Activated T-cell treated with anti-CD3 and anti-CD28 coated beads, Interleukin-2, amount 50 U/mL, for 4 hours (primary cell): Measurements from ENCODE around the gene NAIF1. TPM values are rescaled to one million over a fixed set of nuclear protein-coding genes. Genes with fewer than 3 reads are reported as not detected.

ENCODE experiments used
- ATAC-seq, 2 donors: fragments of 200-7000 bp; cut with Tn5 transposase; one replicate each; pipeline ENCODE4 v1.10.0; 2021
- DNase-seq: peaks from one replicate; pipeline ENCODE4 v3.0.0-alpha.2; 2020
- H3K27me3 Mint-ChIP-seq: one replicate; pipeline ENCODE4 v1.8.0; 2021; ENCODE audit warnings: low read depth, mixed read lengths
- H3K36me3 Mint-ChIP-seq: one replicate; pipeline ENCODE4 v1.8.0; 2022; ENCODE audit warnings: mixed read lengths; ENCODE audit not compliant: insufficient read depth
- H3K4me1 Mint-ChIP-seq: one replicate; pipeline ENCODE4 v1.8.0; 2021; ENCODE audit warnings: low read depth, mixed read lengths
- H3K4me3 Mint-ChIP-seq: one replicate; pipeline ENCODE4 v1.8.0; 2021; ENCODE audit warnings: mild to moderate bottlenecking, moderate library complexity, mixed read lengths
- H3K9me3 Mint-ChIP-seq: one replicate; pipeline ENCODE4 v1.8.0; 2021; ENCODE audit warnings: mixed read lengths
- total RNA-seq, 3 donors: library from RNA; stranded (reverse); gene quantifications; one replicate each; pipeline ENCODE4 v1.2.1, GENCODE V29; 2021

Gene NAIF1
- total RNA-seq, 3 donors from 2014 or later, result 9.5 to 11.2 (median 9.7) TPM

DNA sequence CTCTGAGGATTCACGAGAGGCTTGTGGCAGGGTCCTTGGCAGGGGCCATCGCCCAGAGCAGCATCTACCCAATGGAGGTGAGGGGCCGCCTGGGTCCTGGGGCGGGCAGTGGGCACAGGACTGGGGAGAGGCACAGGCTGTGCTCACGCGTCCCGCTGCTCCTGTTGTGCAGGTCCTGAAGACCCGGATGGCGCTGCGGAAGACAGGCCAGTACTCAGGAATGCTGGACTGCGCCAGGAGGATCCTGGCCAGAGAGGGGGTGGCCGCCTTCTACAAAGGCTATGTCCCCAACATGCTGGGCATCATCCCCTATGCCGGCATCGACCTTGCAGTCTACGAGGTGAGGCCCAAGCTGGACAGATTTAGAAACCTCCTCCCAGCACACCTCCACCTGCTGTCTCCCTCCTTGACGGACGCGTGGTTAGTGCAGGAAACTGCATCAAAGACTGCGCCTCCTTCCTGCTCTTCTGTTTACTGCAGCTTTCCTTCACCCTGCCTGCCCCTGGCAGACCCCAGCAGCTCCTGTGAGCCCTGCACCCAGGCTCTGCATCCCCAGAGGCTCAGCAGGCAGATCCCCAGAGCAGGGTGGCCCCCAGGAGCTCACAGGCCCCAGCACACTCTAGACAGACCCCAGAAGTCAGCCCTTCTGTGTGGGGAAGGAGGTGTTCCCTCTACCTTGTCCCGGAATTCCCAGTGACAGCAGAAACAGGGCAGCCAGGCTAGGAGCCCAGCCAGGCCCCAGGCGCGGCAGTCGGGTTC is 39.2 kb upstream of the NAIF1 start:
- H3K27me3 Mint-ChIP-seq, result no peaks in the 10 kb centered on the region
- no peak overlapping the region for H3K4me3 Mint-ChIP-seq
- ATAC-seq (peak in 1 of 2 donors; percentile 8), DNase-seq (no peak)
- no peaks in the 10 kb centered on the region for H3K9me3 Mint-ChIP-seq
- H3K4me1 Mint-ChIP-seq, result peaks cover 17% of the 10 kb centered on the region
- peaks cover 32% of the 10 kb centered on the region for H3K36me3 Mint-ChIP-seq

DNA sequence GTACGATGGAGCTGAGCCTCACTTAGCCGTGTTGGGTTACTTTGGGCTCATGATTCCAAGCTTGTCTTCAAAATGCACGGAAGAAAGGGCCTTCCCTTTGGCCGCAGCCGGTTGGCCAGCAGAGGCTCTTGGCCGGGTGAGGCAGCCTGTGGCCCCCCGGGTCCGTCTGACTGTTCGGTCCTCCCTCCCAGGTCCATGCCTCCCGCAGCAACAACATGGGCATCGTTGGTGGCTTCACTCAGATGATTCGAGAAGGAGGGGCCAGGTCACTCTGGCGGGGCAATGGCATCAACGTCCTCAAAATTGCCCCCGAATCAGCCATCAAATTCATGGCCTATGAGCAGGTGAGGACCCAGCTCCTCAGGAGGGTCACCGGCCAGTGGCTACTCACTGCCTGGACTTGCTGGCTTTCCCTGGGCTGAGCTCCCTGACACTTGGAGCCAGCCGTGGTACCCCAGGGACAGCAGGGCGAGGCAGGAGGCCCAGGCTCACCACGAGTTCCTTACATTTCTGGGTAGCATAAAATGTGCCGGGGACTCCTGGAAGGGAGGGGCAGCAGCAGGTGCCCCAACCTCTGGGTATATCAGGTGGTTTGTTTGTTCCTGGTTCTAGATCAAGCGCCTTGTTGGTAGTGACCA is 38.5 kb upstream of the NAIF1 start:
- no peak for DNase-seq
- Mint-ChIP-seq H3K27me3 (no peaks in the 10 kb centered on the region), H3K4me3 (no peak overlapping the region), H3K9me3 (no peaks in the 10 kb centered on the region), H3K4me1 (peaks cover 19% of the 10 kb centered on the region), H3K36me3 (peaks cover 36% of the 10 kb centered on the region)
- ATAC-seq, result no peak

DNA sequence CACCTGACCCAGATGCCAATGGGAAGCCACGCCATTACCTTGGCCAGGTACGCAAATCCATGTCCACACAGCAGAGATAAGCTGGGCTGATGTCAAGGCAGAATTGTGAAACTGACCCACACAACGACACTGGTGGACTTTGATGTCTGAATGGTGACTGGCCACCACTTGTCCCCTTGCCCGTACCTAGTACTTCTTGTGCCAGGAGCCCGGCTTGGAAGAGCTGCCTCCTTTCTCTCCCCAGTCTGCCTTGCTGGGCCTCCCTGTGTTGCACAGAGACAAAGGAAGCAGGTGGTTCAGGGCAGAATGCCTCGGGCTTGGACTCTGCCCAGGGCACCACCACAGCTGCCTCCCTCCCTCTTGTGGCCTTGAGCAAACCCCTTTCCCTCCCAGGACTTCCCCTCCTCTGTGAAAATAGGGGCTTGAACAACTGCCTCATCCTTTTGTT is 37.1 kb upstream of the NAIF1 start:
- Mint-ChIP-seq H3K36me3 (peaks cover 31% of the 10 kb centered on the region), H3K9me3 (no peaks in the 10 kb centered on the region), H3K27me3 (no peaks in the 10 kb centered on the region), H3K4me1 (peaks cover 29% of the 10 kb centered on the region), H3K4me3 (no peak overlapping the region)
- no peak for DNase-seq
- no peak for ATAC-seq

DNA sequence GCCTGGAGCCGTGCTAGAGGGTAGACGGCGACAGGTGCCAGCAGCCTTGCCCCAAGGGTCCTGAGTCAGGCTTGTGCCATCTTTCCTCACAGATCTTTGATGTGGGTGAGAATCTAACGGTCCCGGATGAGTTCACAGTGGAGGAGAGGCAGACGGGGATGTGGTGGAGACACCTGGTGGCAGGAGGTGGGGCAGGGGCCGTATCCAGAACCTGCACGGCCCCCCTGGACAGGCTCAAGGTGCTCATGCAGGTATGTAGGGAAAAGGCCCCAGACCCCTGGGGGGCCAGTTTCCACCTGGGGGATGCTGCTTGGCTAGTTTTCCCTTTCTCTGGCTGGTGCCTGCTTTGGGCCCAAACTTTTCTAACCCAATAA is 36.5 kb upstream of the NAIF1 start:
- H3K36me3 Mint-ChIP-seq, result peaks cover 27% of the 10 kb centered on the region
- H3K27me3 Mint-ChIP-seq, result no peaks in the 10 kb centered on the region
- H3K4me1 Mint-ChIP-seq, result peaks cover 35% of the 10 kb centered on the region
- ATAC-seq (peak; percentile 68 to 71), DNase-seq (peak; percentile 33)
- H3K9me3 Mint-ChIP-seq, result no peaks in the 10 kb centered on the region
- H3K4me3 Mint-ChIP-seq, result no peak overlapping the region

DNA sequence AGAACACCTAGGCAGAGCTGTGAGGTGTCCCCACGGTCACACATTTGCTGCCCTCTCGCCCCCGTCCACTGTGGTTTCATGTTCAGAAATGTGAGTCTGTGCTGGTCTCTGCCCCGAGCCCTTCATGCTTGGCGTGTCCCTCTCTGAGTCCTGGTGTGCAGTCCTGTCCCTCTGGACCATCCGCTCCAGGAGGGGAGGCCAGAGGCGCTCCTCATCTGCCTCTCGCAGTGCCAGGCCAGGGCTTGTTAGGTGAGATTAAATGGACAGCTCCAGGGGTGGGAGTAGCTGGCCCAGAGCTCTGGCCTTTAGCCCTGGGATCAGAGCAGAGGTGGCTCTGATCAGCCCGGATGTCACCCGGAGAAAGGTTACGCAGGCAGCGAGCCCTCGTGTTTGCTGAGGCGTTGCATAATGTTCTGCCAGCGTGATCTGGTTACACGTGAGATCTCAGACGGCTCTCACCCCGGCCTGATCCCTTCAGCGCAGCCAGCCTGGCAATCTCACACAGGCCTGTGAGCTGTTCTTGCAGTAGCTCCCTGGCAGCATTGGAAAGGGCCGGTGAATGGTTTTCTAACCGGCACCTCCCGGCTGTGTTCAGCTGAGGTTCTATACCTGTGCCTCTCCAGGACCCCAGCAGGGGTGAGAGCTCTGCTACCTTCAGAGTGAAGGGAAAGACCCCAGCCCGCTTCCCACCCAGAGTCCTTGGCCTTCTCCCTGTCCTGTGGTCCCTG is 35.9 kb upstream of the NAIF1 start:
- ATAC-seq (peak in 1 of 2 donors; percentile 2), DNase-seq (no peak)
- H3K9me3 Mint-ChIP-seq, result no peaks in the 10 kb centered on the region
- no peaks in the 10 kb centered on the region for H3K27me3 Mint-ChIP-seq
- H3K4me3 Mint-ChIP-seq, result no peak overlapping the region
- peaks cover 25% of the 10 kb centered on the region for H3K36me3 Mint-ChIP-seq
- peaks cover 40% of the 10 kb centered on the region for H3K4me1 Mint-ChIP-seq

DNA sequence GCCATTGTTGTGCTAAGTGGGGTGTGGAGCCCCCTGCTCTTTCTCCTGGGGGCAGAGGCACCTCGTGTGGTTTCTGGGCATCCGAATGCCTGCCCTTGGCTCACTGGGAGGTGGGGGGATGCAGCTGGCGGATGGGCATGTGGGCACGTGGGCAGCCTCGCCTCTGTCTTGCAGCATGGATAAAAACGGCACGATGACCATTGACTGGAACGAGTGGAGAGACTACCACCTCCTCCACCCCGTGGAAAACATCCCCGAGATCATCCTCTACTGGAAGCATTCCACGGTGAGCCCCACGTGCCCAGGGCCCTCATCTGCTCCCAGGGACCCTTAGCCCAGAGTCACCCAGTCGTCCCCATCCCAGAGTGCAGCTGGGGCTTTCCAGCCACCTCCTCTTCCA is 35.1 kb upstream of the NAIF1 start:
- Mint-ChIP-seq H3K36me3 (peaks cover 21% of the 10 kb centered on the region), H3K9me3 (no peaks in the 10 kb centered on the region), H3K27me3 (no peaks in the 10 kb centered on the region), H3K4me3 (no peak overlapping the region), H3K4me1 (peaks cover 47% of the 10 kb centered on the region)
- no peak for ATAC-seq
- no peak for DNase-seq

DNA sequence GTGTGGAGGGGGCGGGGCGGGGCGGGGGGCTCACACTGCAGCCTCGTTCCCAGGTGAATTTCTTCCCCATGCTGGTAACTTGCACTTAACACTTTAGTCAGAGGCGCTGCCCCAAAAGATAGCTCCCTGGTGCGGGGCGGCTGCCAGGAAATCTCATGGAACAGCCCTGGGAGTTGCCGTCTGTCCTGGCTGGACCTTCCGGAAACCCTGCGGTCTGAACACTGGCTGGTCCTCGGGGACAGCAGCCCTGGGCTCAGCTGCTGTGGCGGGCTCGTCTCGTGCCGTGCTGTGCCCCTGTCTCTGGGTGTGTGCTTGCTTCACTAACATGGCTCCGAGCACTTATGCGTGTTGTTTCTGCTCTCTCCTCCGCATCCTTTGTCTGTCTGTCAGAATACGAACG is 34.6 kb upstream of the NAIF1 start:
- Mint-ChIP-seq H3K27me3 (no peaks in the 10 kb centered on the region), H3K4me1 (peaks cover 52% of the 10 kb centered on the region), H3K4me3 (no peak overlapping the region), H3K36me3 (peaks cover 21% of the 10 kb centered on the region), H3K9me3 (no peaks in the 10 kb centered on the region)
- ATAC-seq, result no peak
- DNase-seq, result no peak

DNA sequence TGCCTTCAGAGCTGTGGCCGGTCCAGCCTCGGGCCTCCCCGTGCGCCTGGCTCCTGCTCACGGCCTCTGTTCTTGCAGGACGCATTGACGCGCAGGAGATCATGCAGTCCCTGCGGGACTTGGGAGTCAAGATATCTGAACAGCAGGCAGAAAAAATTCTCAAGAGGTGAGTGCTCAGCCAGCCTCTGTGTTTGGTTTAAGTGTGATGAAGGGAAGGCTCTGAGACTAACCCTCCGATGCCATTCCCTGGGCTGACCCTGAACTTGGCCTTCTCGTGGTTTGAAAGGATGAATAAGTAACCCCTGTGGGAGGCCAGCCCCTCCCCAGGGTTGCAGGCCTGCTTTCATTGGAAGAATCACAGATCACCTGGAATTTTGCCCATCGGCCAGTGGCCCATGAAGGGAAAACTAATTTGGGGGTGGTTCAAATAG is 34.1 kb upstream of the NAIF1 start:
- Mint-ChIP-seq H3K4me3 (no peak overlapping the region), H3K27me3 (no peaks in the 10 kb centered on the region), H3K4me1 (peaks cover 53% of the 10 kb centered on the region), H3K9me3 (no peaks in the 10 kb centered on the region), H3K36me3 (peaks cover 18% of the 10 kb centered on the region)
- DNase-seq (no peak), ATAC-seq (no peak)

DNA sequence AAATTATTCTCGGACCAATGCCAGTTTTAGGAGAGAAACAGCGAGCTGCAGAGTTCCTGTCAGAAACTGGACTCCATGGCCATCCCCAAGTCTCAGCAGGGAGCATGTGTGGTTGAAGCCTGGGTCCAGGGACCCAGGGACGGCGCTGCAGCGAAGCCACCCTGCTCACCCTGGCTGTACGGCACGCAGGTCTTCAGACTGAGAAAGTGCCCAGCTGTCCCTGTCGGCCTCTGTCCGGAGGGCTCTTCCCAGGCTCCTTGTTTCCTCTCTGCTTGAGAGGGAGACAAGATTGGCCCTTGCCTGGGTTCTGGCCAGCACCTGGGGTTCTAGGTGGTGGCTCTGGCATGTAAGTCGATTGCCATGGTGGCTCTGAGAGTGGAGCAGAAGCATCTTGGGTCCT is 33.5 kb upstream of the NAIF1 start:
- H3K4me1 Mint-ChIP-seq, result peaks cover 53% of the 10 kb centered on the region
- no peaks in the 10 kb centered on the region for H3K27me3 Mint-ChIP-seq
- ATAC-seq (no peak), DNase-seq (no peak)
- peaks cover 18% of the 10 kb centered on the region for H3K36me3 Mint-ChIP-seq
- no peak overlapping the region for H3K4me3 Mint-ChIP-seq
- H3K9me3 Mint-ChIP-seq, result no peaks in the 10 kb centered on the region

DNA sequence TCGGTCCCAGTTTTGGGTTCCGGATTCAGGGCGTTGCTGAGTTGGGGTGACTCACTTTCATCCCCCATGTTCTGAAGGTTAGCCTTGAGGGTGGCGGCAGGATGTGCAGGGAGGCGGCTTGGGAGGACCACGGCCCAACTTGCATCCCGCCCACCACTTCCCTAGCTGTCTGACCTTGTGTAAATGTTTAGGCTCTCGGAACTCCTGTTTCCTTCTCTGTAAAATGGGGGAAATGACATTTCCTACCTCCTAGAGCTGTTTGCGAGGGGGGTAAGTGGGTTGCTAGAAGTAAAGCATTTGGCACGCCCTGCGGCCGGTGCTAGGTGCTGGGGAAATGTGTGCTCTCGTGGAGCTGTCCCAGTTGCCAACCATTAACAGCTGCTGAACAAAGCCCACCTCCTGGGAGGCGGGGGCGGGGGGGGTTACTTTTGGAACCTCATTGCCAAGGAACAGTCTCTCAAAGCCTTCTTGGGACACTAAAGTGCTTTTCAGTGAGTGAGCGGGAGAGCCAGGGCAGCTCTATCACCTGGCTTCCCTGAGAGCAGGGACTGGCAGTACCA is 32.9 kb upstream of the NAIF1 start:
- H3K4me1 Mint-ChIP-seq, result peaks cover 59% of the 10 kb centered on the region
- H3K36me3 Mint-ChIP-seq, result peaks cover 18% of the 10 kb centered on the region
- no peaks in the 10 kb centered on the region for H3K9me3 Mint-ChIP-seq
- H3K4me3 Mint-ChIP-seq, result no peak overlapping the region
- ATAC-seq, result no peak
- no peak for DNase-seq
- no peaks in the 10 kb centered on the region for H3K27me3 Mint-ChIP-seq

DNA sequence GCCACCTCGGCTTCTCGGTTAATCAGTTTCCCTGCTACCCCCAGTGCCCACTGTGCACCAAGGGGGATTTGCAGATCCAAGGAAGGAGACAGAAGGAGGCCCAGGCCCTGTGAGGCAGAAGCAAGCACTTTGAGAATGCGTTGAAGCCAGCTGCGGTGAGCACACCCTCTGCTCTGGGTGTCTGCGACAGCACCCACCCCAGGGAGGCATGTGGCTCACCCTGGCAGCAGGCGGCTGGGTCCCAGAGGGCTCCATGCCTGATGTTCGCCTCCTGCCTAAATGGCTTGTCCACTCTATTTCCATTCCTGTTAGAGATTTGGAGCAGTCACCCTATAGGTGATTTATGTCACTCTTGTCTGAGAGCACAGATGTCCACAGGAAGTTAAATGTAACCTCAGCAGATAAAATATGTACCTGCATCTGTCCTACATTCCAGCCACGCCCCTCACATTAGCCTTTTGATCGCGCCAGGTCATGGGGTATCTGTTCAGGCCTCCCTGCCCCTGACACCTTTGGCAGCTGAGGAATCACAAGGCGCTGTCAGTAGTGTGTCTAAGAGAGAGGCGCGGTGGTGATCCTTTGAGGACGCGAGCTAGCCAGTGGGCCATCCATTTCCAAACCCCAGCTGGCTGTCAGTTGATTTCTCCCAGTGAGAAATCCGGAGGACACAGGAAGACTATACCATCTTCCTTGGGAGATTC is 32.3 kb upstream of the NAIF1 start:
- Mint-ChIP-seq H3K27me3 (no peaks in the 10 kb centered on the region), H3K36me3 (peaks cover 20% of the 10 kb centered on the region), H3K4me3 (no peak overlapping the region), H3K4me1 (peaks cover 65% of the 10 kb centered on the region), H3K9me3 (no peaks in the 10 kb centered on the region)
- no peak for DNase-seq
- no peak for ATAC-seq

DNA sequence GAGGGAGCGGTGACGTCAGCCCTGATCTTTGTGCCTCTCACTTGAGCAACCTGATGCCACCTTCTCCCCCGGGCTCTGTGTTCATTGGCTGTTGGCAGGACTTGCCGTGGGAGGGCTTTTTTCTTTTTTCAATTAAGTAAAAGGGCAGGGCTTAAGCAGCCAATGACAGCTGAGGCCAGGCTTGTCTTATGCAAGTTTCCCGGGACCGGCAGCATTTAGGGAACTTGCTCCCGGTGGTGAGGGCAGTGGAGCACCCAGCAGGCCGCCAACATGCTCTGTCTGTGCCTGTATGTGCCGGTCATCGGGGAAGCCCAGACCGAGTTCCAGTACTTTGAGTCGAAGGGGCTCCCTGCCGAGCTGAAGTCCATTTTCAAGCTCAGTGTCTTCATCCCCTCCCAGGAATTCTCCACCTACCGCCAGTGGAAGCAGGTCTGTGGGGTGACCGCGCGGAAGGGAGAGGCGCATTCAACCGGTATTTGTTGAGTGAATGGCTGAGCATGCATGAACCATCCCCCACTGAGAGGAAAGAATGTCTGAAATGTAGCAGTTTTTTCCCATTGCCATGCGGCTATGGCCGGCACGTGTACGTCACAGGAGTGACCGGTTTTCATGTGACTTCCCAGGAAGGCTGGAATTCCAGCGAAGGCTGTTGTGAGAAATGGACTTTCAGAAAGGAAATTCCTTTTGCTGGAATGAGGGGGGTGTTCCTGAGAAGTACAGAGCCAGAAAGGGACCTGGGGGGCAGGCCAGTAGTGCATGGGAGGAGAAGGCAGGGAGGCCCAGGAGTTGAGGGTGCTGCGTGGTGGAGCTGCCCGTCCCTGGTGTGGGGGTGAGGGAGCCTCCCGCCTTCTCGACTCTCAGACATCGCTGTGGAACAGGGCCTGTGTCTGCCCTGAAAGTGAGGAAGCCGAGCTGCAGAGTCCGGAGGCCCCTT is 31.4 kb upstream of the NAIF1 start:
- no peak overlapping the region for H3K4me3 Mint-ChIP-seq
- peaks cover 70% of the 10 kb centered on the region for H3K4me1 Mint-ChIP-seq
- peaks cover 19% of the 10 kb centered on the region for H3K36me3 Mint-ChIP-seq
- peak; percentile 72 for DNase-seq
- peak; percentile 37 to 39 for ATAC-seq
- no peaks in the 10 kb centered on the region for H3K27me3 Mint-ChIP-seq
- H3K9me3 Mint-ChIP-seq, result no peaks in the 10 kb centered on the region

DNA sequence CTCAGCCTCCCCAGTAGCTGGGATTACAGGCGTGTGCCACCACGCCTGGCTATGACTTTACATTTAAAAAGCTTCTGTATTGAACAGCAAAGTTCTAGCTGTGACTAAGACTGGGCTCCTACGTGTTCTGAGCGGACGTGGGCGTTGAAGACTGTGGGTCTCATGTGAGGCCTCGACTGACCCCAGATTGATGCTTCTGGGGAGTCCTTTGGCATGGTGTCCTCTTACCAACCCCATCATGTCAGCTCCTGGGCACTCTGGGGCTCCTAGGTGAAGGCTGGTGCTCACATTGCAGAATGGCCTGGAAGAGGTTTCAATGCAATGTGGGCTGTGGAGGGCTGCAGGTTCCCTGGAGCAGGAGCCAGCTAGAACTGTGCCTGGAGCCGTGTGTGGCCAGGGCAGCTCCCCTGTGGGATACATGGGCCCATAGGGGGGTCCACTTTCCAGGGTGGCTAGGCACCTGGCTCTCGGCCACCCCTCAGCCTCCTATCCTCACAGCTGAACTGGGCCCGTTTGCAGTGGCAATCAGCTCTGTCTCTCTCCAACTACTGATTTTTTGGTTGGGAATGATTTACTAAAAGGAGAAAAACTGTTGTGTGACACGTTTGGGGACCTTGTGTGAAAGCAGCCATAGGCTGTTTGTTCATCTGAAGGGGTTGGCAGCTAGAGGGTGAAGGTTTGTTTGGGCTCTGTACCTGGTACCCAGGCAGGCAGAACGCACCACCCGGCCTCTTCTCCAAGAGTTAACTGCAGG is 30.6 kb upstream of the NAIF1 start:
- H3K4me1 Mint-ChIP-seq, result peaks cover 70% of the 10 kb centered on the region
- H3K4me3 Mint-ChIP-seq, result no peak overlapping the region
- DNase-seq (no peak), ATAC-seq (no peak)
- peaks cover 14% of the 10 kb centered on the region for H3K36me3 Mint-ChIP-seq
- no peaks in the 10 kb centered on the region for H3K9me3 Mint-ChIP-seq
- no peaks in the 10 kb centered on the region for H3K27me3 Mint-ChIP-seq
